ENCODE results near the gene SDK2. TPM values are rescaled to one million over a fixed set of nuclear protein-coding genes. Genes with fewer than 3 reads are reported as not detected.

SDK2 gene
- polyA plus RNA-seq, 1 of the 3 experiments (the other 2 are of a cell fraction), result 0.02 TPM

- no peak for TF ChIP-seq USF2 (IDR thresholded peaks at IDR 0.05; ENCODE audit: borderline replicate concordance, low read depth, low read length)
Observed at GRCh38 chr17:73327676-73328075, 316.6 kb downstream of the SDK2 start (continued).

- H3K9ac ChIP-seq, result no peak overlapping the region
- CTCF ChIA-PET, result interaction anchor here (1.2 to 2.0 kb wide), 2 partner anchors 11 to 14 kb away, joined by 4 to 6 read pairs; no protein-coding TSS in a partner anchor
- peaks cover 0 to 22% of the 10 kb centered on the region in 2 experiments; a peak in 1 of 4 replicates for H3K4me1 ChIP-seq (ENCODE audit: control insufficient read depth in 1 of 2, insufficient read depth in 2 of 2, low read depth in 1 of 2, low read length in 1 of 2)
- H3K9me3 ChIP-seq, result no peaks in the 10 kb centered on the region
- H3F3A ChIP-seq (replicated peaks; ENCODE audit: insufficient read depth), result peaks cover 5% of the 10 kb centered on the region
- POLR2A ChIA-PET, result no interaction called here
- H3K4me3 ChIP-seq (ENCODE audit: low read depth in 2 of 2, low read length in 1 of 2), result no peak overlapping the region
- no peaks in the 10 kb centered on the region for H4K20me1 ChIP-seq (ENCODE audit: insufficient read depth)
- H3K4me2 ChIP-seq, result no peak overlapping the region
- DNase-seq, result no peak
- H2AFZ ChIP-seq (ENCODE audit: low read depth), result no peak overlapping the region
- no peaks in the 10 kb centered on the region for H3K27me3 ChIP-seq (ENCODE audit: insufficient read depth)
- no peaks in the 10 kb centered on the region for H3K36me3 ChIP-seq (replicated peaks in 1 of 2; ENCODE audit: control insufficient read depth in 1 of 2, insufficient read depth in 2 of 2, low read length in 1 of 2)
- no peaks in the 10 kb centered on the region for H3K9me2 ChIP-seq
- H3K27ac ChIP-seq (ENCODE audit: low read depth in 2 of 2, low read length in 1 of 2), result no peak overlapping the region
- 80% methylated on average over 4 of the region's 4 CpGs for WGBS (ENCODE audit: low lambda C conversion rate)
- TF ChIP-seq REST (IDR thresholded peaks at IDR 0.05; ENCODE audit: low read depth, low read length) (no peak), IRF3 (IDR thresholded peaks at IDR 0.05; ENCODE audit: low read depth, low read length) (no peak), FOSL2 (IDR thresholded peaks at IDR 0.05; ENCODE audit: borderline replicate concordance, low read depth) (no peak), CHD2 (IDR thresholded peaks at IDR 0.05; ENCODE audit: low read length, partially characterized antibody) (no peak)
- no peaks in the 10 kb centered on the region for H3K79me2 ChIP-seq (ENCODE audit: insufficient read depth)
Observed at GRCh38 chr17:73325527-73325842, 318.8 kb downstream of the SDK2 start.

- 66% methylated on average over 16 of the region's 17 CpGs for WGBS (ENCODE audit: low lambda C conversion rate)
- ChIA-PET CTCF (interaction anchor here (1.2 to 3.5 kb wide), 4 partner anchors 11 to 45 kb away, joined by 3 to 14 read pairs (median 5); no protein-coding TSS in a partner anchor), POLR2A (no interaction called here)
- Histone ChIP-seq H3K27ac (ENCODE audit: low read depth in 2 of 2, low read length in 1 of 2) (no peak overlapping the region), H3K36me3 (replicated peaks in 1 of 2; ENCODE audit: control insufficient read depth in 1 of 2, insufficient read depth in 2 of 2, low read length in 1 of 2) (no peaks in the 10 kb centered on the region), H3K79me2 (ENCODE audit: insufficient read depth) (no peaks in the 10 kb centered on the region), H3K4me1 (ENCODE audit: control insufficient read depth in 1 of 2, insufficient read depth in 2 of 2, low read depth in 1 of 2, low read length in 1 of 2) (peaks cover 0 to 22% of the 10 kb centered on the region in 2 experiments; a peak in 1 of 4 replicates), H2AFZ (ENCODE audit: low read depth) (no peak overlapping the region), H3K27me3 (ENCODE audit: insufficient read depth) (no peaks in the 10 kb centered on the region), H4K20me1 (ENCODE audit: insufficient read depth) (no peaks in the 10 kb centered on the region), H3K9me2 (no peaks in the 10 kb centered on the region), H3K4me2 (no peak overlapping the region), H3F3A (replicated peaks; ENCODE audit: insufficient read depth) (peaks cover 5% of the 10 kb centered on the region), H3K4me3 (ENCODE audit: low read depth in 2 of 2, low read length in 1 of 2) (no peak overlapping the region), H3K9ac (no peak overlapping the region), H3K9me3 (no peaks in the 10 kb centered on the region)
- DNase-seq, result peak; percentile 55
- TF ChIP-seq JUND (IDR thresholded peaks at IDR 0.05), result no peak
- TF ChIP-seq MEF2A (IDR thresholded peaks at IDR 0.05; ENCODE audit: borderline replicate concordance, low read depth), result no peak
- TF ChIP-seq EZH2phosphoT487 (IDR thresholded peaks at IDR 0.05; ENCODE audit: borderline replicate concordance, low read depth), result no peak
- no peak for TF ChIP-seq PBX3 (IDR thresholded peaks at IDR 0.05)
- no peak for TF ChIP-seq MXI1 (IDR thresholded peaks at IDR 0.05; ENCODE audit: low read depth, low read length)
- TF ChIP-seq POLR2AphosphoS5 (IDR thresholded peaks at IDR 0.05; ENCODE audit: low read depth, low read length), result no peak
- no peak for TF ChIP-seq RCOR1 (IDR thresholded peaks at IDR 0.05; ENCODE audit: low read length)
- no peak for TF ChIP-seq FOXJ3 (CRISPR knock-in tag; IDR thresholded peaks at IDR 0.05)
- TF ChIP-seq EP300 (IDR thresholded peaks at IDR 0.05; ENCODE audit: borderline replicate concordance in 1 of 2, low read depth in 1 of 2, low read length in 1 of 2), result no peak
- no peak for TF ChIP-seq USF2 (IDR thresholded peaks at IDR 0.05; ENCODE audit: borderline replicate concordance, low read depth, low read length)
Observed at GRCh38 chr17:73324711-73325526, 319.3 kb downstream of the SDK2 start.
